Testis (tissue), 3 donors: ENCODE measurements around the gene TRABD2A. TPM values are rescaled to one million over a fixed set of nuclear protein-coding genes. Genes with fewer than 3 reads are reported as not detected.

Experiments
- DNase-seq: peaks from one replicate; pipeline ENCODE4 v3.0.0-alpha.2; 2019
- H3K27ac ChIP-seq, 2 donors: fragments of 200-600 bp; sonication (generic); one replicate each; pipeline ENCODE4 v1.5.1; 2019
- H3K27me3 ChIP-seq: fragments of 200-600 bp; sonication (generic); one replicate; pipeline ENCODE4 v1.5.1; 2019
- H3K36me3 ChIP-seq: fragments of 200-600 bp; sonication (generic); one replicate; pipeline ENCODE4 v1.5.1; 2017; ENCODE audit warnings: low read depth; ENCODE audit errors: missing control alignments
- H3K4me1 ChIP-seq: fragments of 200-600 bp; sonication (generic); one replicate; pipeline ENCODE4 v1.5.1; 2019
- H3K4me3 ChIP-seq, 2 donors: fragments of 200-600 bp; sonication (generic); one replicate each; pipeline ENCODE4 v1.5.1; 2017 to 2019
- H3K9me3 ChIP-seq: fragments of 200-600 bp; sonication (generic); one replicate; pipeline ENCODE4 v1.5.1; 2017
- CTCF ChIP-seq, 3 experiments: fragments of 450-650 bp in 2 of 3; fragments of 200-600 bp in 1 of 3; sonication (generic) in 1 of 3; IDR thresholded peaks; one replicate each; pipeline ENCODE4 v1.5.1; 2016 to 2019; ENCODE audit warnings: antibody characterized with exemption in 3 of 3, mild to moderate bottlenecking in 2 of 3, moderate library complexity in 1 of 3
- POLR2A ChIP-seq: fragments of 450-650 bp; IDR thresholded peaks from one replicate; pipeline ENCODE4 v1.6.1; 2017; ENCODE audit warnings: antibody characterized with exemption, mild to moderate bottlenecking, moderate library complexity
- WGBS, 2 donors: methylation state at CpG; one replicate each; pipeline ENCODE4 v1.1.5; 2018; 5-methylcytosine and 5-hydroxymethylcytosine counted together
- intact Hi-C: fragments of 100-400 bp; cut with DNase I; formaldehyde crosslinking; loops from one replicate; pipeline ENCODE4 v1.15.1; 2023; ENCODE audit warnings: low total_unique reads
- polyA plus RNA-seq: library from polyadenylated mRNA; stranded (reverse); fragments of 350-450 nt; fragmentation: Illumina TruSeq; extraction: RNeasy Lipid Tissue Mini Kit (QIAGEN cat#74804); gene quantifications from one replicate; pipeline ENCODE4 v1.2.3, GENCODE V29; 2014; ENCODE audit warnings: low read depth, low replicate concordance; ENCODE audit not compliant: insufficient read depth
- total RNA-seq, 2 donors: library from RNA; depleted of rRNA; stranded (reverse); fragments of >200 nt; gene quantifications; one replicate each; pipeline ENCODE4 v1.2.3, GENCODE V29; 2016

The TRABD2A gene
- total and polyA plus RNA-seq, 3 donors from 2014 or later = 19.1 to 82.5 (median 44.1) TPM

- Histone ChIP-seq H3K27me3 (no peaks in the 10 kb centered on the region), H3K27ac (no peak overlapping the region), H3K9me3 (no peaks in the 10 kb centered on the region), H3K4me1 (peaks cover 16% of the 10 kb centered on the region), H3K4me3 (no peak overlapping the region), H3K36me3 (no peaks in the 10 kb centered on the region)
- 93 to 100% methylated on average over 2 of the region's 2 CpGs for WGBS, 2 donors
- DNase-seq = no peak
- intact Hi-C loops = no loop called here
- no peak for TF ChIP-seq POLR2A
- no peak for TF ChIP-seq CTCF (IDR thresholded peaks at IDR 0.05)
Observed at GRCh38 chr2:84885111-84885510, 4.2 kb upstream of the TRABD2A start.

DNA sequence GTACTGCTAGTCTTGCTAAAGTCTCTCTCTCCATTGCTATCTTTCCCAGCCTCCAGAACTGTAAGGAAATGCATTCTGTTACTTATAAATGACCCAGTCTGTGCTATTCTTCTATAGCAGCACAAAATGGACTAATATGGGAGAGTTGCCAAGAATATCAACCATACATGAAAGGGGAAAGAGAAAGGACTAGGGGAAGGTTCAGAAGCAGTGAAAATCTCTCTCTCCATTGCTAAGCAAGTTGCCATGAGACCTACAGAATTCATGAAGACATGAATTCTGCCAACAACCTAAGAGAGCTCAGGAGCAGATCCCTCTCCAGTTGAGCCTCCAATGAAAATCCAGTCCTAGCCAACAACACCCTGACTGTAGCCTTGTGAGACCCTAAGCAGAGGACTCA, 3.6 kb upstream of the TRABD2A start:
- Histone ChIP-seq H3K4me3 (no peak overlapping the region), H3K4me1 (peaks cover 18% of the 10 kb centered on the region), H3K27ac (no peak overlapping the region), H3K9me3 (no peaks in the 10 kb centered on the region), H3K27me3 (no peaks in the 10 kb centered on the region), H3K36me3 (no peaks in the 10 kb centered on the region)
- no peak for DNase-seq
- TF ChIP-seq POLR2A (no peak), CTCF (IDR thresholded peaks at IDR 0.05) (no peak)
- intact Hi-C loops = no loop called here

- H3K27me3 ChIP-seq = no peaks in the 10 kb centered on the region
- TF ChIP-seq POLR2A (no peak), CTCF (IDR thresholded peaks at IDR 0.05) (no peak)
- WGBS, 2 donors = 82 to 88% methylated on average over 4 of the region's 4 CpGs
- intact Hi-C loops = no loop called here
- no peaks in the 10 kb centered on the region for H3K9me3 ChIP-seq
- DNase-seq = no peak
- no peak overlapping the region for H3K4me3 ChIP-seq
- H3K27ac ChIP-seq = no peak overlapping the region
- H3K4me1 ChIP-seq = peaks cover 11% of the 10 kb centered on the region
- no peaks in the 10 kb centered on the region for H3K36me3 ChIP-seq
Observed at GRCh38 chr2:84882775-84883550, 2.1 kb upstream of the TRABD2A start.

GRCh38 chr2:84882414-84882738, 1.5 kb upstream of the TRABD2A start:
- H3K9me3 ChIP-seq = no peaks in the 10 kb centered on the region
- H3K4me3 ChIP-seq = no peak overlapping the region
- WGBS, 2 donors = 33 to 48% methylated on average over 3 of the region's 3 CpGs
- intact Hi-C loops = no loop called here
- no peaks in the 10 kb centered on the region for H3K27me3 ChIP-seq
- H3K27ac ChIP-seq = no peak overlapping the region
- H3K4me1 ChIP-seq = peaks cover 11% of the 10 kb centered on the region
- TF ChIP-seq CTCF (IDR thresholded peaks at IDR 0.05) (no peak), POLR2A (no peak)
- no peaks in the 10 kb centered on the region for H3K36me3 ChIP-seq
- DNase-seq = no peak
